H1 (cell line): ENCODE data around the gene EFEMP1. TPM values are rescaled to one million over a fixed set of nuclear protein-coding genes. Genes with fewer than 3 reads are reported as not detected.

ENCODE experiments used
- CTCF ChIA-PET: fragments of 300-600 bp; sonication (Branson Sonifier 250); formaldehyde crosslinking; loops from one replicate; lab custom pipeline; 2021; ENCODE audit not compliant: partially characterized antibody; lab: Charles Lee
- POLR2A ChIA-PET: fragments of 300-600 bp; sonication (Branson Sonifier 250); formaldehyde crosslinking; loops from one replicate; lab custom pipeline; 2021; ENCODE audit warnings: inconsistent platforms; ENCODE audit not compliant: partially characterized antibody; lab: Charles Lee
- DNase-seq, 2 experiments: peaks; one replicate each; pipeline versions ENCODE4 v3.0.0 to v3.0.0-alpha.2; 2010 to 2022; ENCODE audit warnings: low spot score in 2 of 2, low read depth in 1 of 2, mixed read lengths in 1 of 2
- FAIRE-seq: peaks from 2 replicates; lab custom pipeline; 2011; peaks lifted over from hg19 to GRCh38; lab: Jason Lieb, UNC
- H2AFZ ChIP-seq: 2 replicates; pipeline ENCODE4 v1.8.1; 2012; ENCODE audit warnings: low read length, inconsistent platforms
- H2AK5ac ChIP-seq: 2 replicates; pipeline ENCODE4 v1.6.1; 2013; ENCODE audit warnings: low read depth, low read length
- H2BK120ac ChIP-seq: replicated peaks from 2 replicates; pipeline ENCODE3; 2013; ENCODE audit warnings: low read depth, low read length, inconsistent platforms
- H2BK12ac ChIP-seq: 2 replicates; pipeline ENCODE4 v1.6.1; 2013; ENCODE audit warnings: low read depth, low read length
- H2BK15ac ChIP-seq: 2 replicates; pipeline ENCODE4 v1.6.1; 2013; ENCODE audit warnings: low read length
- H2BK20ac ChIP-seq: 2 replicates; pipeline ENCODE4 v1.6.1; 2013; ENCODE audit warnings: low read length
- H2BK5ac ChIP-seq: 2 replicates; pipeline ENCODE4 v1.6.1; 2013; ENCODE audit warnings: low read depth, low read length
- H3K14ac ChIP-seq: 2 replicates; pipeline ENCODE4 v1.6.1; 2013; ENCODE audit warnings: inconsistent platforms; ENCODE audit not compliant: insufficient read length
- H3K18ac ChIP-seq: 2 replicates; pipeline ENCODE4 v1.6.1; 2013; ENCODE audit warnings: low read length; ENCODE audit errors: extremely low read depth
- H3K23ac ChIP-seq: 2 replicates; pipeline ENCODE4 v1.6.1; 2013; ENCODE audit warnings: inconsistent platforms; ENCODE audit not compliant: insufficient read length
- H3K23me2 ChIP-seq: 2 replicates; pipeline ENCODE4 v1.6.1; 2013; ENCODE audit warnings: low read depth, low read length
- H3K27ac ChIP-seq: 2 replicates; pipeline ENCODE4 v1.6.1; 2011; ENCODE audit warnings: low read depth, low read length, inconsistent platforms
- H3K27me3 ChIP-seq, 4 experiments: replicated peaks in 1 of 4; 1 replicate in 1 of 4; 2 replicates in 3 of 4; pipeline versions ENCODE4 v1.6.1 to v1.8.1; 2011 to 2013; ENCODE audit warnings: low read length in 3 of 4, mild to moderate bottlenecking in 3 of 4, inconsistent platforms in 2 of 4, mixed read lengths in 2 of 4, moderate library complexity in 1 of 4; ENCODE audit not compliant: control insufficient read depth in 3 of 4, insufficient read depth in 3 of 4; ENCODE audit errors: extremely low read depth in 1 of 4
- H3K36me3 ChIP-seq, 4 experiments: 2 replicates each; pipeline versions ENCODE4 v1.6.1 to v1.8.1; 2011 to 2013; ENCODE audit warnings: mild to moderate bottlenecking in 4 of 4, low read length in 3 of 4, moderate library complexity in 2 of 4, control low read depth in 1 of 4, inconsistent platforms in 1 of 4; ENCODE audit not compliant: insufficient read depth in 4 of 4, control insufficient read depth in 2 of 4
- H3K4ac ChIP-seq: replicated peaks from 2 replicates; pipeline ENCODE3; 2013; ENCODE audit warnings: low read length, low read depth, mixed read lengths, inconsistent platforms; ENCODE audit not compliant: insufficient read length
- H3K4me1 ChIP-seq, 4 experiments: replicated peaks in 1 of 4; 1 replicate in 1 of 4; 2 replicates in 3 of 4; pipeline versions ENCODE4 v1.6.1 to v1.8.1; 2011 to 2013; ENCODE audit warnings: low read length in 3 of 4, inconsistent platforms in 2 of 4, mixed read lengths in 1 of 4; ENCODE audit not compliant: insufficient read depth in 4 of 4, control insufficient read depth in 3 of 4
- H3K4me2 ChIP-seq, 2 experiments: 2 replicates each; pipeline versions ENCODE4 v1.6.1 to v1.8.1; 2011 to 2013; ENCODE audit warnings: low read depth in 2 of 2, low read length in 2 of 2, control low read depth in 1 of 2, inconsistent platforms in 1 of 2, mild to moderate bottlenecking in 1 of 2; ENCODE audit not compliant: insufficient read depth in 1 of 2
- H3K4me3 ChIP-seq, 4 experiments: fragments of 200-600, 300-600 bp in 1 of 4; sonication (generic), shearing (Covaris generic), sonication (Bioruptor Twin) in 1 of 4; 2 replicates each; pipeline versions ENCODE4 v1.5.1 to v1.8.1; 2011 to 2016; ENCODE audit warnings: low read length in 4 of 4, low read depth in 3 of 4, control low read depth in 2 of 4, inconsistent platforms in 2 of 4, mild to moderate bottlenecking in 2 of 4, mixed read lengths in 1 of 4, moderate library complexity in 1 of 4; ENCODE audit not compliant: insufficient read depth in 2 of 4; ENCODE audit errors: extremely low read depth in 1 of 4
- H3K56ac ChIP-seq: replicated peaks from 2 replicates; pipeline ENCODE3; 2013; ENCODE audit warnings: low read depth, mild to moderate bottlenecking, mixed read lengths, low read length, inconsistent platforms; ENCODE audit not compliant: insufficient read length
- H3K79me1 ChIP-seq: 2 replicates; pipeline ENCODE4 v1.6.1; 2013; ENCODE audit warnings: low read depth, low read length, control low read depth
- H3K79me2 ChIP-seq, 2 experiments: 2 replicates each; pipeline versions ENCODE4 v1.6.1 to v1.8.1; 2012 to 2013; ENCODE audit warnings: low read length in 2 of 2, mild to moderate bottlenecking in 2 of 2, inconsistent platforms in 1 of 2; ENCODE audit not compliant: insufficient read depth in 2 of 2, control insufficient read depth in 1 of 2
- H3K9ac ChIP-seq, 4 experiments: replicated peaks in 1 of 4; 1 replicate in 1 of 4; 2 replicates in 3 of 4; pipeline versions ENCODE4 v1.6.1 to v1.8.1; 2011 to 2013; ENCODE audit warnings: low read depth in 3 of 4, low read length in 3 of 4, control low read depth in 2 of 4, mild to moderate bottlenecking in 2 of 4, moderate library complexity in 2 of 4, inconsistent platforms in 1 of 4; ENCODE audit errors: extremely low read depth in 1 of 4
- H3K9me3 ChIP-seq, 2 experiments: 2 replicates each; pipeline versions ENCODE4 v1.6.1 to v1.8.1; 2012 to 2013; ENCODE audit warnings: mild to moderate bottlenecking in 2 of 2, moderate library complexity in 2 of 2, control low read depth in 1 of 2, inconsistent platforms in 1 of 2, low read depth in 1 of 2, low read length in 1 of 2, mixed read lengths in 1 of 2; ENCODE audit not compliant: insufficient read depth in 2 of 2
- H4K20me1 ChIP-seq, 2 experiments: replicated peaks in 1 of 2; 2 replicates each; pipeline versions ENCODE3 to v1.8.1; 2011 to 2013; ENCODE audit warnings: inconsistent platforms in 2 of 2, low read length in 2 of 2, mild to moderate bottlenecking in 1 of 2; ENCODE audit not compliant: insufficient read depth in 2 of 2, control insufficient read depth in 1 of 2
- H4K5ac ChIP-seq: 2 replicates; pipeline ENCODE4 v1.6.1; 2013; ENCODE audit warnings: low read length, low read depth, mixed read lengths, inconsistent platforms; ENCODE audit not compliant: insufficient read length
- H4K8ac ChIP-seq: 2 replicates; pipeline ENCODE4 v1.8.0; 2013; ENCODE audit warnings: mild to moderate bottlenecking, moderate library complexity, low read length, inconsistent platforms; ENCODE audit not compliant: insufficient read depth; ENCODE audit errors: extremely low read depth
- H4K91ac ChIP-seq: replicated peaks from 2 replicates; pipeline ENCODE3; 2013; ENCODE audit warnings: low read length, mixed read lengths, inconsistent platforms; ENCODE audit not compliant: insufficient read length
- CHD1 ChIP-seq: IDR thresholded peaks from 2 replicates; pipeline ENCODE4 v1.6.1; 2012; ENCODE audit warnings: low read depth, low read length, improper control_type of control experiment
- CTBP2 ChIP-seq: IDR thresholded peaks from 2 replicates; pipeline ENCODE4 v1.7.0; 2011; ENCODE audit warnings: borderline replicate concordance, mild to moderate bottlenecking, moderate library complexity, mixed read lengths, low read length; ENCODE audit not compliant: insufficient read depth, insufficient read length
- EZH2 ChIP-seq: fragments of 200-600 bp; sonication (generic); IDR thresholded peaks from 2 replicates; pipeline ENCODE4 v1.7.1; 2012; ENCODE audit warnings: low read depth, mild to moderate bottlenecking, moderate library complexity, low read length, inconsistent platforms; ENCODE audit not compliant: severe bottlenecking
- GABPA ChIP-seq: IDR thresholded peaks from 2 replicates; pipeline ENCODE4 v1.6.1; 2011; ENCODE audit warnings: mild to moderate bottlenecking, low read length, moderate library complexity, borderline replicate concordance; ENCODE audit not compliant: insufficient read depth
- JUN ChIP-seq: IDR thresholded peaks from 2 replicates; pipeline ENCODE4 v1.6.1; 2011; ENCODE audit warnings: low read depth, mild to moderate bottlenecking, improper control_type of control experiment, low read length
- KDM4A ChIP-seq: IDR thresholded peaks from one replicate; pipeline ENCODE4 v1.7.1; 2012; ENCODE audit warnings: low read depth, mild to moderate bottlenecking, moderate library complexity, low read length, inconsistent platforms; ENCODE audit not compliant: severe bottlenecking
- KDM5A ChIP-seq: fragments of 200-600 bp; IDR thresholded peaks from 2 replicates; pipeline ENCODE4 v1.7.1; 2012; ENCODE audit warnings: mild to moderate bottlenecking, low read length, inconsistent platforms, mixed read lengths
- POLR2A ChIP-seq, 2 experiments: IDR thresholded peaks; 1 replicate in 1 of 2; 2 replicates in 1 of 2; pipeline ENCODE4 v1.6.1; 2011; ENCODE audit warnings: low read depth in 2 of 2, low read length in 2 of 2, mild to moderate bottlenecking in 2 of 2; ENCODE audit errors: control extremely low read depth in 1 of 2
- RBBP5 ChIP-seq: IDR thresholded peaks from 2 replicates; pipeline ENCODE4 v1.7.1; 2012; ENCODE audit warnings: low read depth, mild to moderate bottlenecking, inconsistent platforms, low read length, moderate library complexity, borderline replicate concordance
- SUZ12 ChIP-seq: fragments of 200-600 bp; sonication (generic); IDR thresholded peaks from 2 replicates; pipeline ENCODE4 v1.6.1; 2012; ENCODE audit warnings: mild to moderate bottlenecking, inconsistent platforms, low read length, moderate library complexity, mixed read lengths
- TAF7 ChIP-seq: optimal IDR thresholded peaks from 2 replicates; pipeline ENCODE3; 2011; ENCODE audit warnings: low read depth, mild to moderate bottlenecking, inconsistent platforms, low read length, moderate library complexity, borderline replicate concordance
- TBP ChIP-seq: IDR thresholded peaks from 2 replicates; pipeline ENCODE4 v1.6.1; 2011; ENCODE audit warnings: low read depth, low read length, improper control_type of control experiment
- ZNF274 ChIP-seq: IDR thresholded peaks from 2 replicates; pipeline ENCODE4 v1.7.0; 2012; ENCODE audit warnings: low read length, borderline replicate concordance; ENCODE audit errors: extremely low read depth
- WGBS, 2 experiments: shearing (Covaris generic) in 1 of 2; methylation state at CpG; one replicate each; pipeline versions ENCODE4 v1.1.6 to v1.1.7; 2013 to 2015; ENCODE audit warnings: low lambda C conversion rate in 2 of 2, mixed read lengths in 2 of 2, inconsistent platforms in 1 of 2, low coverage in 1 of 2, missing lambda C conversion rate in 1 of 2; ENCODE audit not compliant: insufficient replicate concordance in 2 of 2, insufficient coverage in 1 of 2, insufficient read length in 1 of 2; ENCODE audit errors: extremely low coverage in 1 of 2, missing lambda C conversion rate in 1 of 2; 5-methylcytosine and 5-hydroxymethylcytosine counted together
- polyA plus RNA-seq, 7 experiments: library from polyadenylated mRNA; depleted of rRNA in 3 of 7; stranded (reverse) in 5 of 7; unstranded in 2 of 7; fragments of >200 nt in 5 of 7; fragments of 200-250 nt in 2 of 7; gene quantifications; 1 replicate in 5 of 7; 2 replicates in 1 of 7; 4 replicates in 1 of 7; pipeline versions ENCODE4 v1.2.1 to v1.2.3, GENCODE V29; 2011 to 2013; ENCODE audit warnings: missing spikeins in 2 of 7, mixed read lengths in 2 of 7
- total RNA-seq: library from RNA; stranded (reverse); fragmentation: NEBNext Ultra II Directional; extraction: Animal tissue kit (Norgen Biotek cat#: 25700); gene quantifications from 2 replicates; pipeline ENCODE4 v1.2.1, GENCODE V29; 2021

The EFEMP1 gene
- total and polyA plus RNA-seq, 2 of the 8 experiments (the other 6 are each of a cell fraction or from before 2014, with no cell fraction given), result 15.5 to 19.7 TPM

DNA sequence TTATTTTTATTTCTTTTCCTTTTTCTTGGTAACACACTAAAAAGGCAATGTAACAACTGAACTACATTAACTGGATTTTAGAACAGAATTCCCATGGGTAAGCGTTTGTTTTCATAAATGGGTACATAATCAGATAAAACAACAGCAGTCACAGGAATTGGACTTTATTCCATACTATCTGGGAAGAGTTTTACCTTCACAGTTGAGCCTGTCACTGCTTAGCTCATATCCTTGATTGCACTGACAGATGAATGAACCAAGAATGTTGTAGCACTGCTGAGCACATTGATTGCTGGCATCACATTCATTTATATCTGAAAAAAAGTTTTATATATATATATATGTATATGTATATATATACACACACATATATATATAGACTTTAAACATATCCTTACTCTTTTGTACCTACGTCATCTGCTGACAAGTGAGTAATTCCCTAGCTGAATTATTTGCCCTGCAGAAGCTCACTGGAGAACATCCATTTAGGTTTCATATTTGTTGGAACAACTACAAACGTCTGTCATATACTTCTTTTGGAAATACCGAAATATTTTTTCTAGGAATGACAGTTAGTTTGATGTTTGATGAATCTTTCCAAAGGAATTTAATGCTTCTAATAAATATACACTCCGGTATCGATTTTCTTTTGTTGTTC lies 47.0 kb downstream of the EFEMP1 start:
- H3K79me1 ChIP-seq, result no peaks in the 10 kb centered on the region; the same call in 1 of the 2 replicates
- 88% methylated on average over 6 of the region's 6 CpGs; no CpG with 5 or more reads in 1 of the 2 experiments for WGBS, 2 experiments
- H3K36me3 ChIP-seq, result no peaks in the 10 kb centered on the region
- no peak overlapping the region for H3K56ac ChIP-seq
- H2AK5ac ChIP-seq, result no peak overlapping the region
- no peak overlapping the region for H3K4ac ChIP-seq
- H4K20me1 ChIP-seq, result no peaks in the 10 kb centered on the region
- H4K91ac ChIP-seq, result no peak overlapping the region
- no peak overlapping the region for H4K5ac ChIP-seq
- no peak overlapping the region for H3K4me2 ChIP-seq
- H3K4me3 ChIP-seq, result no peak overlapping the region
- H2BK120ac ChIP-seq, result no peak overlapping the region
- no peak overlapping the region for H4K8ac ChIP-seq
- no peak overlapping the region for H3K14ac ChIP-seq
- H3K79me2 ChIP-seq, result no peaks in the 10 kb centered on the region
- H2BK20ac ChIP-seq, result no peak overlapping the region
- no peak overlapping the region for H2AFZ ChIP-seq
- no peaks in the 10 kb centered on the region for H3K4me1 ChIP-seq
- POLR2A ChIA-PET, result no interaction called here
- FAIRE-seq (no peak), DNase-seq (no peak)
- no peak overlapping the region for H3K9ac ChIP-seq
- H2BK5ac ChIP-seq, result no peak overlapping the region
- no peaks in the 10 kb centered on the region for H3K23me2 ChIP-seq
- CTCF ChIA-PET, result interaction anchor here (1.1 kb wide), 1 partner anchor 166 kb away, joined by 4 read pairs; no protein-coding TSS in a partner anchor
- no peak overlapping the region for H3K23ac ChIP-seq
- no peak overlapping the region for H2BK15ac ChIP-seq
- no peak overlapping the region for H3K18ac ChIP-seq
- H2BK12ac ChIP-seq, result no peak overlapping the region
- H3K27ac ChIP-seq, result no peak overlapping the region
- no peaks in the 10 kb centered on the region for H3K27me3 ChIP-seq
- no peaks in the 10 kb centered on the region for H3K9me3 ChIP-seq
- no peak for TF ChIP-seq TAF7
- TF ChIP-seq CHD1, result no peak
- no peak for TF ChIP-seq JUN
- TF ChIP-seq POLR2A (IDR thresholded peaks at IDR 0.05; ENCODE audit: control extremely low read depth in 1 of 2, low read depth in 2 of 2, low read length in 2 of 2), result no peak
- TF ChIP-seq EZH2, result no peak
- TF ChIP-seq TBP, result no peak
- no peak for TF ChIP-seq ZNF274
- no peak for TF ChIP-seq KDM5A
- no peak for TF ChIP-seq CTBP2
- TF ChIP-seq SUZ12, result no peak
- no peak for TF ChIP-seq RBBP5
- no peak for TF ChIP-seq KDM4A
- no peak for TF ChIP-seq GABPA
